Measurements from ENCODE around the gene TERB1. TPM values are rescaled to one million over a fixed set of nuclear protein-coding genes. Genes with fewer than 3 reads are reported as not detected.

TERB1 gene
- total RNA-seq, 2 experiments from 2014 or later: 0.11 to 0.22 TPM

DNA sequence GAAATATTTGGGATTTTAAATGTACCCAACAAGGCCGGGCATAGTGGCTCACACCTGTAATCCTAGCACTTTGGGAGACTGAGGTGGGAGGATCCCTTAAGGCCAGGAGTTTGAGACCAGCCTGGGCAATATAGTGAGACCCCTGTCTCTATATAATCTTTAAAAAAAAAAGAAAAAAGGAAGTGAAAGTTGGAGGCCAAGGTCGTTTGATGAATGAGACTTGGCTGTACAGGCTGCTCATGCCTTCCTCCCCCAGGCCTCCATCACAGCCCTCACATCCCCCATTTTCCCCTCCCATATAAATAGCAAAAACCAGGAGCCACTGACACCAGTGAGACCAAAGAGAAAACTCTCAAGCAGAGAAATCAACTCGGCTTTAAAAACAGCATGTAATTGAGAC, 39.5 kb upstream of the TERB1 start:
- peaks cover 7% of the 10 kb centered on the region for H3K4me1 Mint-ChIP-seq (ENCODE audit: low read depth)
- no peaks in the 10 kb centered on the region for H3K36me3 Mint-ChIP-seq (ENCODE audit: low read depth)
- Histone ChIP-seq H3K4me1 (ENCODE audit: insufficient read depth, low read length) (peaks cover 7% of the 10 kb centered on the region), H3K27me3 (ENCODE audit: control insufficient read depth in 1 of 2, insufficient read depth in 2 of 2, low read length in 2 of 2) (peaks cover 21 to 28% of the 10 kb centered on the region in 2 experiments), H3K27ac (ENCODE audit: low read depth in 1 of 2, low read length in 2 of 2) (no peak overlapping the region), H3K9me3 (ENCODE audit: control insufficient read depth in 1 of 2, insufficient read depth in 1 of 2, low read length in 2 of 2) (peaks cover 0 to 4% of the 10 kb centered on the region in 2 experiments), H3K36me3 (ENCODE audit: insufficient read depth, low read length) (no peaks in the 10 kb centered on the region), H3K4me3 (ENCODE audit: low read length) (no peak overlapping the region)
- ChIA-PET POLR2A (no interaction called here), CTCF (no interaction called here)
- no peaks in the 10 kb centered on the region for H3K9me3 Mint-ChIP-seq
- intact Hi-C loops (cut with DNase I, micrococcal nuclease): no loop called here
- TF ChIP-seq, protein P1, sequence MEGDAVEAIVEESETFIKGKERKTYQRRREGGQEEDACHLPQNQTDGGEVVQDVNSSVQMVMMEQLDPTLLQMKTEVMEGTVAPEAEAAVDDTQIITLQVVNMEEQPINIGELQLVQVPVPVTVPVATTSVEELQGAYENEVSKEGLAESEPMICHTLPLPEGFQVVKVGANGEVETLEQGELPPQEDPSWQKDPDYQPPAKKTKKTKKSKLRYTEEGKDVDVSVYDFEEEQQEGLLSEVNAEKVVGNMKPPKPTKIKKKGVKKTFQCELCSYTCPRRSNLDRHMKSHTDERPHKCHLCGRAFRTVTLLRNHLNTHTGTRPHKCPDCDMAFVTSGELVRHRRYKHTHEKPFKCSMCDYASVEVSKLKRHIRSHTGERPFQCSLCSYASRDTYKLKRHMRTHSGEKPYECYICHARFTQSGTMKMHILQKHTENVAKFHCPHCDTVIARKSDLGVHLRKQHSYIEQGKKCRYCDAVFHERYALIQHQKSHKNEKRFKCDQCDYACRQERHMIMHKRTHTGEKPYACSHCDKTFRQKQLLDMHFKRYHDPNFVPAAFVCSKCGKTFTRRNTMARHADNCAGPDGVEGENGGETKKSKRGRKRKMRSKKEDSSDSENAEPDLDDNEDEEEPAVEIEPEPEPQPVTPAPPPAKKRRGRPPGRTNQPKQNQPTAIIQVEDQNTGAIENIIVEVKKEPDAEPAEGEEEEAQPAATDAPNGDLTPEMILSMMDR (IDR thresholded peaks at IDR 0.05): no peak
- no peak overlapping the region for H3K4me3 Mint-ChIP-seq
- ATAC-seq (ENCODE audit: poor library complexity) (no peak), DNase-seq (no peak)
- no peak overlapping the region for H3K27ac Mint-ChIP-seq
- peaks cover 52% of the 10 kb centered on the region for H3K27me3 Mint-ChIP-seq

DNA sequence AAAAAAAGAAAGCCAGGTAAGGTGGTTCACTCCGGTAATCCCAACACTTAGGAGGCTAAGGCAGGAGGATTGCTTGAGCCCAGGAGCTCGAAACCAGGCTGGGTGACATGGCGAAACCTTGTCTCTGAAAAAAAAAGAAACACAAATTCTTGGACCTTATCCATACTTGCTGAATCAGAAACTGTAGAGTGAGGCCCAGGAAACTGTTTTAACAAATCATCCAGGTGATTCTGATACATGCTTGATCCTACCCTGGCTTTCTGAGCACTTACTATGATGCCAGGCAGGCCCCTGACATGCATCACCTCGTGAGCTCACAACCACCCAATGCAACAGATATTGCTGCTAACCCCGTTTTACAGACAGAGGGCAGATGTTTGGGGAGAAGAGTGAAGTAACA, 33.4 kb upstream of the TERB1 start:
- H3K27me3 ChIP-seq (ENCODE audit: control insufficient read depth in 1 of 2, insufficient read depth in 2 of 2, low read length in 2 of 2): peaks cover 0 to 4% of the 10 kb centered on the region in 2 experiments
- Mint-ChIP-seq H3K36me3 (ENCODE audit: low read depth) (no peaks in the 10 kb centered on the region), H3K4me3 (no peak overlapping the region), H3K27ac (no peak overlapping the region), H3K27me3 (peaks cover 14% of the 10 kb centered on the region), H3K4me1 (ENCODE audit: low read depth) (peaks cover 6% of the 10 kb centered on the region), H3K9me3 (no peaks in the 10 kb centered on the region)
- no peak overlapping the region for H3K27ac ChIP-seq (ENCODE audit: low read depth in 1 of 2, low read length in 2 of 2)
- ATAC-seq (ENCODE audit: poor library complexity): no peak
- no peak overlapping the region for H3K4me3 ChIP-seq (ENCODE audit: low read length)
- ChIA-PET POLR2A (no interaction called here), CTCF (interaction anchor here (1.7 kb wide), 1 partner anchor 39 kb away, joined by 5 read pairs; no protein-coding TSS in a partner anchor)
- no peaks in the 10 kb centered on the region for H3K9me3 ChIP-seq (ENCODE audit: control insufficient read depth in 1 of 2, insufficient read depth in 1 of 2, low read length in 2 of 2)
- DNase-seq: no peak
- intact Hi-C loops (cut with DNase I, micrococcal nuclease): no loop called here
- H3K4me1 ChIP-seq (ENCODE audit: insufficient read depth, low read length): peaks cover 11% of the 10 kb centered on the region
- TF ChIP-seq, protein P1 (IDR thresholded peaks at IDR 0.05): no peak
- no peaks in the 10 kb centered on the region for H3K36me3 ChIP-seq (ENCODE audit: insufficient read depth, low read length)

DNA sequence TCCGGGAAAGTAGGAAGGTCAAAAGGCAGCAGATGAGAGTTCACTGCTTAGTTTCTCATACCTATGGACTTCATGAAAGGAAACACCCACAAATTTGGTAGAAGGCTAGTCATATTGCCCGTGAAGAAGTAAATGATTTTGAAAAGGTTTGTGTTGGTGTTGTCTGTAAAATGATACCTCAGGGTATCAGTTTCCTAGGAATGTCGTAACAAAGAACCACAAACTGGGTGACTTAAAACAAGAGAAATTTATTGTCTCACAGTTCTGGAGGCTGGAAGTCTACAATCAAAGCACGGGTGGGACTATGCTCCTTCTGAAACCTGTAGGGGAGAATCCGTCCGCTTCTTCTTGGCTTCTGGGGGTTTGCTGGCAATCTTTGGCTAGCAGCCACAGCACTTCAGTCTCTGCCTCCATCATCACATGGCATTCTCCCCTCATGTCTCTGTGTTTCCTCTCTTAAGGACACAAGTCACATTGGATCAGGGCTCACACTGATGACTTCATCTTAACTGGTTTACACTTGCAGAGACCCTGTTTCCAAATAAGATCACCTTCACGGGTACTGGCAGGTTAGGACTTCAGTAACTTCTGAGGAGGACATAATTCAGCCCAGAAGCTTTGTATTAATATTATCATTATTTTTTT, 31.4 kb upstream of the TERB1 start:
- ChIA-PET CTCF (no interaction called here), POLR2A (no interaction called here)
- H3K4me3 Mint-ChIP-seq: peak overlapping the region; percentile 66
- Histone ChIP-seq H3K4me1 (ENCODE audit: insufficient read depth, low read length) (peaks cover 31% of the 10 kb centered on the region), H3K27me3 (ENCODE audit: control insufficient read depth in 1 of 2, insufficient read depth in 2 of 2, low read length in 2 of 2) (peaks cover 0 to 4% of the 10 kb centered on the region in 2 experiments), H3K4me3 (ENCODE audit: low read length) (no peak overlapping the region), H3K9me3 (ENCODE audit: control insufficient read depth in 1 of 2, insufficient read depth in 1 of 2, low read length in 2 of 2) (no peaks in the 10 kb centered on the region), H3K27ac (ENCODE audit: low read depth in 1 of 2, low read length in 2 of 2) (no peak overlapping the region), H3K36me3 (ENCODE audit: insufficient read depth, low read length) (no peaks in the 10 kb centered on the region)
- H3K27me3 Mint-ChIP-seq: no peaks in the 10 kb centered on the region
- DNase-seq: no peak
- H3K27ac Mint-ChIP-seq: peak overlapping the region; percentile 24
- intact Hi-C loops (cut with DNase I, micrococcal nuclease): no loop called here
- TF ChIP-seq, protein P1 (IDR thresholded peaks at IDR 0.05): no peak
- H3K36me3 Mint-ChIP-seq (ENCODE audit: low read depth): peaks cover 14% of the 10 kb centered on the region
- no peaks in the 10 kb centered on the region for H3K9me3 Mint-ChIP-seq
- peaks cover 22% of the 10 kb centered on the region for H3K4me1 Mint-ChIP-seq (ENCODE audit: low read depth)
- no peak for ATAC-seq (ENCODE audit: poor library complexity)
